D721Med (cell line): Measurements from ENCODE around the gene PDYN.

Experiments
- DNase-seq: peaks from one replicate; pipeline ENCODE4 v3.0.0; 2011; ENCODE audit warnings: low spot score; ENCODE audit not compliant: insufficient read length
- FAIRE-seq: peaks from 2 replicates; lab custom pipeline; 2011; peaks lifted over from hg19 to GRCh38; lab: Jason Lieb, UNC
- TF ChIP-seq, protein P1 (sequence below): IDR thresholded peaks from 2 replicates; pipeline ENCODE4 v1.5.1; 2012; ENCODE audit warnings: mild to moderate bottlenecking, control low read depth; ENCODE audit not compliant: insufficient read depth; ENCODE audit errors: missing control alignments

PDYN gene

DNA sequence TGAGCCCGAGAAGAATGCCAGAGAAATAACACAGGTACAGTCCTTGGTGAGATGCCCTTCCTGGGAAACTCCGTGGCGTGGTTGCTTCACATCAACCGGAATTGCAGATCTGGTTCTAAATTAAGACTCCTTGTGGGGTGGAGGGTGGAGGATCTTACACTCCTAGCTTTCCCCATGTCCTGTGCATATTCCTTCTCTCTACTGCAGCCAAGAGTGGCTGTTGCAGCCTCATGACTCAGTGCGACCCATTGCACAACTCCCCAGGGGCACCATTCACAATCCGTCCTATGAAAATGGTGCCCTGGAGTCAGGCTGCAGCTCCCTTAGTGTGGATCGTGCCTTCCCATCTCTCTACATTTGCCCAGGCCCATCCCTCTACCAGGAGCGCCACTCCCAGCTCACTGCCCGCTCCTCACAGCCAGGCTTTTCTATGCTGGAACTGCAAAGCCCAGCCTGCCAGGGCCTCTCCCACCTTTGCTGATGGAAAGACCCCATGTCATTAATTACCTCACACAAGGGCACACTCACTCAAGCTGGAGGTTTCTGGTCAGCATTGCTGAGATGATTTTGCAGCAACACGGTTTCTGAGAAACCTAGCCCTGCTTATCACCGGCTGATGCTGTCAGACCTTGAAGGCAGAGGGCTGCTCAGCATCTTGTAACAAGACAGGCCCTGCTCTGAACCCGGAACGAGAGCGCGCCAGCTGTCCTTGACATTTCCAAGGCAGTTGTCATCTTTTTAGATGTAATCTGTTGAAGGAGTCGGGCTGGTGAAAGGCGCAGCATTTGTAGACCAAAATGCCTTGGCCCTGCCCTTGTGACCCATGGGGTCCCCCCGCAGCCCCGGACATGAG, 58.9 kb downstream of the PDYN start:
- no peak for DNase-seq
- TF ChIP-seq, protein P1, sequence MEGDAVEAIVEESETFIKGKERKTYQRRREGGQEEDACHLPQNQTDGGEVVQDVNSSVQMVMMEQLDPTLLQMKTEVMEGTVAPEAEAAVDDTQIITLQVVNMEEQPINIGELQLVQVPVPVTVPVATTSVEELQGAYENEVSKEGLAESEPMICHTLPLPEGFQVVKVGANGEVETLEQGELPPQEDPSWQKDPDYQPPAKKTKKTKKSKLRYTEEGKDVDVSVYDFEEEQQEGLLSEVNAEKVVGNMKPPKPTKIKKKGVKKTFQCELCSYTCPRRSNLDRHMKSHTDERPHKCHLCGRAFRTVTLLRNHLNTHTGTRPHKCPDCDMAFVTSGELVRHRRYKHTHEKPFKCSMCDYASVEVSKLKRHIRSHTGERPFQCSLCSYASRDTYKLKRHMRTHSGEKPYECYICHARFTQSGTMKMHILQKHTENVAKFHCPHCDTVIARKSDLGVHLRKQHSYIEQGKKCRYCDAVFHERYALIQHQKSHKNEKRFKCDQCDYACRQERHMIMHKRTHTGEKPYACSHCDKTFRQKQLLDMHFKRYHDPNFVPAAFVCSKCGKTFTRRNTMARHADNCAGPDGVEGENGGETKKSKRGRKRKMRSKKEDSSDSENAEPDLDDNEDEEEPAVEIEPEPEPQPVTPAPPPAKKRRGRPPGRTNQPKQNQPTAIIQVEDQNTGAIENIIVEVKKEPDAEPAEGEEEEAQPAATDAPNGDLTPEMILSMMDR: no peak

DNA sequence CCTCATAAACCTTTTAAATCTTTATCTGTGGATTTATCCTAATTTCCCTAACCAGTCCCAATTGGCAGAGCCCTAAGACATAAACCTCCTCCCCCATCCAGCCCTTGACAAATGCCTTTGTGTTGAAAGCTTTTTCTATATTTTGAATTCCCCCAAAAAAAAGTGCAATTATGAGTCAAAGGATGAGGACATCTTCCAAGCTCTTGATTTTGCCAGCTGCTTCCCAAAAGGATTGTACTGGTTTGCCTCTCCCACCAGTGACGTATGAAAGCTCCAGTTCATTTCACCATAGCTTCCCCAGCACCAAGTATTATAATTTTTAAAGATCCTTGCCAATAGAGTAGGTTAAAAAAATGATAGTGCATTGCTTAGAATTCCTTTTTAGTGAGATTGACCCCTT, 59.7 kb downstream of the PDYN start:
- TF ChIP-seq, protein P1: no peak
- DNase-seq (no peak), FAIRE-seq (no peak)

More for the DNA sequence above, 58.9 kb downstream of the PDYN start:
- FAIRE-seq: no peak

DNA sequence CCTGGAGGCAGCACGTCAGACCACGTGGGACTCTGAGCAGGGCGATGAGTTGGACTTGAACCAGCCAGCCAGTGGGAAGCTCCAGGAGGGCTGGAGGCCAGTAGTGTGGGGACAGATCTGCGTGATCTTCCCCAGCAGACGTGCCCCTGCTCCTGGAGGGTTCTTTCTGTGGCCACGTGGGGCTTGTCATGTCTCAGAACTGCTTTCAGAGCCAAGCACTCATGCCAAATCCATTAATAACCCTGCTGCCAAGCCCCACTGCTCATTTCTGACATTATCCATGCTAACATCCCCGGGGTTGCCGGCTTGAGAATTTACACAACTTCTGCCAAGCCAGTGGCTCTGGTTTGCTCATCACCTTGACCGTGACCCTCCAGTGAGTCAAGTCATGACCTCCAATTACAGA, 60.4 kb downstream of the PDYN start:
- no peak for DNase-seq
- FAIRE-seq: no peak
- TF ChIP-seq, protein P1: no peak

DNA sequence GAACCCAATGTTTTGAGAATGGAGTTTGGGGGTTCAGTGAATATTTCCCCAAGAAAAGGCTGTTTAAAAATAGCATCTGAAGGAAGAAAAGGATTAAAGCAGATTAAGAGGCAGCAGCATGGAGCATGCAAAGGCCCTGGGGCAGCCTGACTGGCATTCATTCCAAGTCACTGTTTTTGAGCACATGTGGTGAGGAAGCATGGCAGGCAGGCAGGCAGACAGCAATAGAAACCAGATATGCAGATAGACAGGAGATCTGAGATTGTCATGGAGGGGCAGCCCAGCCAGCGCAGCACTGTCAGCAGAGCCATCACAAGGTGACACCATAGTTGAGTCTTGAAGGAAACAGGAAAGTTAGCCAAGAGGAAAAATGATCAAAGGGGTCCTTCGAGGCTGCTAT, 60.9 kb downstream of the PDYN start:
- TF ChIP-seq, protein P1: no peak
- no peak for FAIRE-seq

DNA sequence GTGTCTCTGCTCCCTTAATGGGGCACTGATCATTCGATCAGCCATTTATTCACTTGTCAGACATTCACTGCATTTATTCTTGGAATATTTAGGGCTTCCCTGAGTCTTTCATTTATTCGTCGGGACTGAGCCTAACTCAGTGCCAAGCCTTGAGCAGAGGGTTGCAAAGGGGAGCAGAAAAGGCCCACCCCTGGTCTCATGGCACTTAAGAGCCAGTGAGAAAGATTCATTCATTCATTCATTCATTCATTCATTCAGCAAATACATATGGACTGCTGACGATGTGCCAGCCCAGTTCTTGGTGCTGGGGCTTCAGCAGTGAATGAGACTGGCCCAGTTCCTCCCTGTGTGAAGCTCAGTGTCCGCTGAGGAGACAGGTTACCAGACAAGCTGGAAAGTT, 62.0 kb downstream of the PDYN start:
- TF ChIP-seq, protein P1: no peak

More for the DNA sequence above, 60.9 kb downstream of the PDYN start:
- no peak for DNase-seq

DNA sequence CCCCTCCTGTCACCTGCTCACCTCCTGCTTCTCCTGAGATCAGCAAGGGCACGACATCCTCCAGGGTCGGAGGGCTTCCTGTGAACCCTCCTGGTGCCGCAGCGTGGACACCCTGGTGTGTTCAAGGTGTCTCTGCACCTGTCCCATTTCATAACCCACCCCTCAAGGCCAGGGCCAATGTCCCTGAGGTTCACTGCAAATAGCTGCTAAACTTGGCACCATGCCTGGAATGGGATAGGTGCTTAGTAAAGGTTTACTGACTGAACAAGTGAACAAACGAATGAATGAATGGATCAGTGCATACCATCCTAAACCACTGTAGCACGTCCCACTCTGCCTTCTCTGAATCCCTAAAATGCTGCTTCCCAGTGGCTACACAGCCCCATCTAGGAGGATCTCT, 63.7 kb downstream of the PDYN start:
- DNase-seq (no peak), FAIRE-seq (no peak)
- TF ChIP-seq, protein P1: no peak

More for the DNA sequence above, 62.0 kb downstream of the PDYN start:
- FAIRE-seq (no peak), DNase-seq (no peak)

DNA sequence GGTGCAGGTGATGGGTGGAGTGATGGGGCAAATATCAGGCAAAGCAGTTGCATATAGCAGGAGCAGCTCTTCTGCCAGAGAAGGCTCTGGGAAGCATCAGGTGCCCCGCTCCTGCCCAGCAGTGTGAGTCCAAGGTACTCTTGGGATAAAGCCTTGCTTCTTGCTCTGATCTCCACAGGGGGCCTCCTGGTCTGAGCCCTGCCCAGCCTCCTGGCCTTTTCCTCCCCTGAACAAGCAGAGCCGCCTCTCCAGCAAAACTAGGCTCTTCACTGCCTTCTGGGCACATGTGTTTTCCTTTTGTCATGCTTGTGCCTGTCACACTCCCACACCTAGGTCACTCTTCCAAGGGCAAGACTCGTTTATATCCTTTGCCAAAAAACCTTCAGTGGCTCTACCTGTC, 64.4 kb downstream of the PDYN start:
- DNase-seq (no peak), FAIRE-seq (no peak)
- TF ChIP-seq, protein P1: no peak
